Chondrocyte (in vitro differentiated cells): ENCODE data around the gene PGAM2. TPM values are rescaled to one million over a fixed set of nuclear protein-coding genes. Genes with fewer than 3 reads are reported as not detected.

Experiments used
- DNase-seq: peaks from one replicate; pipeline ENCODE4 v3.0.0; 2021; ENCODE audit warnings: mixed read lengths, low spot score
- H3K27ac Mint-ChIP-seq: one replicate; pipeline ENCODE4 v1.8.0; 2021; ENCODE audit warnings: mild to moderate bottlenecking, moderate library complexity, mixed read lengths; ENCODE audit not compliant: unreplicated experiment
- H3K27me3 Mint-ChIP-seq: 2 replicates; pipeline ENCODE4 v1.8.0; 2021; ENCODE audit warnings: low read depth, mixed read lengths
- H3K36me3 Mint-ChIP-seq: 2 replicates; pipeline ENCODE4 v1.8.0; 2021; ENCODE audit warnings: low read depth, mixed read lengths
- H3K4me1 Mint-ChIP-seq: 2 replicates; pipeline ENCODE4 v1.8.0; 2021; ENCODE audit warnings: low read depth, mild to moderate bottlenecking, mixed read lengths
- H3K4me3 Mint-ChIP-seq: one replicate; pipeline ENCODE4 v1.8.0; 2021; ENCODE audit warnings: mild to moderate bottlenecking, moderate library complexity, mixed read lengths; ENCODE audit not compliant: unreplicated experiment
- H3K9me3 Mint-ChIP-seq: 2 replicates; pipeline ENCODE4 v1.8.0; 2021; ENCODE audit warnings: low read depth, mixed read lengths
- CTCF ChIP-seq: fragments of 200-600 bp; sonication (generic); IDR thresholded peaks from 2 replicates; pipeline ENCODE4 v1.5.0; 2021; ENCODE audit warnings: antibody characterized with exemption, mild to moderate bottlenecking, moderate library complexity
- total RNA-seq: library from RNA; stranded (reverse); gene quantifications from 3 replicates; pipeline ENCODE4 v1.2.1, GENCODE V29; 2021

The PGAM2 gene
- total RNA-seq, 1 donor from 2014 or later: 0.25 TPM

- no peak overlapping the region for H3K4me3 Mint-ChIP-seq
- H3K27ac Mint-ChIP-seq: peak overlapping the region; percentile 79
- TF ChIP-seq CTCF: peak; percentile 94
- DNase-seq: peak; percentile 95
- peaks cover 7% of the 10 kb centered on the region for H3K36me3 Mint-ChIP-seq
- peaks cover 29% of the 10 kb centered on the region for H3K4me1 Mint-ChIP-seq
- no peaks in the 10 kb centered on the region for H3K9me3 Mint-ChIP-seq
- no peaks in the 10 kb centered on the region for H3K27me3 Mint-ChIP-seq
Observed at GRCh38 chr7:44072364-44073231, 7.2 kb upstream of the PGAM2 start.

DNA sequence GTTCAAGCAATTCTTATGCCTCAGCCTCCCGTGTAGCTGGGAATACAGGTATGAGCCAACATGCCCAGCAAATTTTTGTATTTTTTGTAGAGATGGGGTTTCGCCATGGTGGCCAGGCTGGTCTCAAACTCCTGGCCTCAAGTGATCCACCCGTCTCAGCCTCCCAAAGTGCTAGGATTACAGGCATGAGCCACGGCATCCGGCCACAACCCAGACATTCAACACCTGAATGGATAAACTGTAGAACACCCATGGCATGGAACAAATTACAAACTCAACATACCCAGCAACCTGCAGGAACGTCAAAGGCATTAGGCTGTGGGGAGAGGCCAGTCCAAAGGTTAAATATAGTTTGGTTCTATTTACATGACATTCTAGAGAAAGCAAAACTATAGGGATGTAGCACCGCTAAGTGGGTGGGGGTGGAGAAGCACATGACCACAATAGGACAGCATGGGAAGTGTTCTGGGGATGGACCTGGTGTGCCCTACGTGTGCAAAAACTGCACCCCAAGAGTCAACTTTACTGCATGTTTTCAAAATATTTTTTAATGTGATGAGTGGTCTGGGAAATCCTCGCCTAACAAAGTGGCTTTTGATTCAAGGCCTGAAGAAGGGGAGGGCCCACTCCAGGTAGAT lies 6.5 kb upstream of the PGAM2 start:
- DNase-seq: no peak
- H3K4me3 Mint-ChIP-seq: no peak overlapping the region
- peak overlapping the region; percentile 79 for H3K27ac Mint-ChIP-seq
- peaks cover 33% of the 10 kb centered on the region for H3K4me1 Mint-ChIP-seq
- TF ChIP-seq CTCF: no peak
- peaks cover 4% of the 10 kb centered on the region for H3K36me3 Mint-ChIP-seq
- no peaks in the 10 kb centered on the region for H3K9me3 Mint-ChIP-seq
- H3K27me3 Mint-ChIP-seq: no peaks in the 10 kb centered on the region

- no peaks in the 10 kb centered on the region for H3K27me3 Mint-ChIP-seq
- H3K4me3 Mint-ChIP-seq: no peak overlapping the region
- H3K36me3 Mint-ChIP-seq: peaks cover 3% of the 10 kb centered on the region
- TF ChIP-seq CTCF: no peak
- H3K27ac Mint-ChIP-seq: peak overlapping the region; percentile 8
- H3K9me3 Mint-ChIP-seq: no peaks in the 10 kb centered on the region
- peaks cover 44% of the 10 kb centered on the region for H3K4me1 Mint-ChIP-seq
- DNase-seq: peak; percentile 53
Observed at GRCh38 chr7:44068054-44068453, 2.7 kb upstream of the PGAM2 start.

GRCh38 chr7:44067064-44067951 lies 1.9 kb upstream of the PGAM2 start:
- TF ChIP-seq CTCF: no peak
- Mint-ChIP-seq H3K4me3 (no peak overlapping the region), H3K27me3 (no peaks in the 10 kb centered on the region), H3K9me3 (no peaks in the 10 kb centered on the region), H3K27ac (no peak overlapping the region), H3K4me1 (peaks cover 36% of the 10 kb centered on the region), H3K36me3 (no peaks in the 10 kb centered on the region)
- DNase-seq: peak; percentile 61
